ENCODE data around the gene HLF.

HLF gene

DNA sequence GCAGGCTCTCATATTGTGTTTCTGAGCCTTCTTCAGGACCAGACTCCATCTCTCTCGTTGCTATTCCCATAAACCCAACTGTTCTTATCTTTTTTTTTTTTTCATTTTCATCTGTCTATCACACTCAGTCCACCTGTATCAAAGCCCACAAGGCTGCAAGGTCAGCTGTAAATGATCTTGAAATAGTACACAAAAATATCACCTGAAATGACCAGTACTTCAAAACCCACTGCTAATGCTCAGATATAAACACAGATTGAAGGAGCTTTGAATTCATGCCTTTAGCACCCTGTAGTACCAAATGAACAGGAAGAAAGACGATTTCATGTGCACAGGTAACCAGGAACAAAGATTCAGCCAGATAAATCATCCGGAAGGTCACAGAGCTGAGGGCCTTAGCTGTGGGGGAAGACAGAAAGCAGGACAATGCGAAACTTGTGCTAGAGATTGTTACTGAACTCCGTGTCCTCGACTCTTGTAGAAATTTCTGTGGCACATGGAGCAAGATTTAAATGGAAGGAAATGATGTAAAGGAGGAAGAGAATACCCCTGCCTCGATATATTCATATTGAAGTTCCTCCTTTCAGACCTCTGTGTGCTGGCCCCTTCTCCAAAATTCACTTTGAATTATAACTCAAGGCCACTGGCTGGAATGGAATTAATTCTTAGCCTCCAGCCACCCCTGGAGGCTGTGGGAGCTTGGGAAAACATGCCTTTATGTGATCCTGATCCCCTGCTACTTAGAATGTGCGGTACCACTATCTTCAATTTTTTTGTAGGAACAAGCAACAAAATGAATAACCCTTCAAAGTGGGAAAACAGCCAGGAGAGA, 4.1 kb downstream of the HLF start:
- H3K4me3 ChIP-seq (ENCODE audit: low read depth, low read length), result no peak overlapping the region
- no peak for DNase-seq (ENCODE audit: low read depth)
- TF ChIP-seq, protein P1, sequence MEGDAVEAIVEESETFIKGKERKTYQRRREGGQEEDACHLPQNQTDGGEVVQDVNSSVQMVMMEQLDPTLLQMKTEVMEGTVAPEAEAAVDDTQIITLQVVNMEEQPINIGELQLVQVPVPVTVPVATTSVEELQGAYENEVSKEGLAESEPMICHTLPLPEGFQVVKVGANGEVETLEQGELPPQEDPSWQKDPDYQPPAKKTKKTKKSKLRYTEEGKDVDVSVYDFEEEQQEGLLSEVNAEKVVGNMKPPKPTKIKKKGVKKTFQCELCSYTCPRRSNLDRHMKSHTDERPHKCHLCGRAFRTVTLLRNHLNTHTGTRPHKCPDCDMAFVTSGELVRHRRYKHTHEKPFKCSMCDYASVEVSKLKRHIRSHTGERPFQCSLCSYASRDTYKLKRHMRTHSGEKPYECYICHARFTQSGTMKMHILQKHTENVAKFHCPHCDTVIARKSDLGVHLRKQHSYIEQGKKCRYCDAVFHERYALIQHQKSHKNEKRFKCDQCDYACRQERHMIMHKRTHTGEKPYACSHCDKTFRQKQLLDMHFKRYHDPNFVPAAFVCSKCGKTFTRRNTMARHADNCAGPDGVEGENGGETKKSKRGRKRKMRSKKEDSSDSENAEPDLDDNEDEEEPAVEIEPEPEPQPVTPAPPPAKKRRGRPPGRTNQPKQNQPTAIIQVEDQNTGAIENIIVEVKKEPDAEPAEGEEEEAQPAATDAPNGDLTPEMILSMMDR (IDR thresholded peaks at IDR 0.05; ENCODE audit: insufficient read depth, low read depth, low read length, missing control alignments), result no peak

DNA sequence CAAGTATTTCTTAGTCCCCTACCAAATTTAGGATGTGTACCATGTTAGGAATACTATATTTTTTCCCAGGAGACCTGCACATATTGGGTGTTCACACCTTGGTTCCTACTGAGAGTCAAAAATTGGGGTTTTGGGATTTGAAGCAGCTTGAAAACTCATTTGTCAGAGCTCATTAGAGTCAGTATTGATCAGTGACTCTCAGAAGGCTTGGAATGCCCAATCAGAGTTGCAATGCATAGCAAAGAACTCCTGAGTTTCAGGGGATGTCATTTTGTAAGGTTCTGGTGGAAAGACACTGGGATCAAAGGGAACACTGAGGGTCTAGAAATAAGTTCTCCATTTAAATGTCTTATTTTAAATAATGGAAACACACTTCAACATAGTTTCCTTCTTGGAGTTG, 5.1 kb downstream of the HLF start:
- DNase-seq (ENCODE audit: low read depth), result no peak
- no peak overlapping the region for H3K4me3 ChIP-seq (ENCODE audit: low read depth, low read length)
- TF ChIP-seq, protein P1 (IDR thresholded peaks at IDR 0.05; ENCODE audit: insufficient read depth, low read depth, low read length, missing control alignments), result no peak

DNA sequence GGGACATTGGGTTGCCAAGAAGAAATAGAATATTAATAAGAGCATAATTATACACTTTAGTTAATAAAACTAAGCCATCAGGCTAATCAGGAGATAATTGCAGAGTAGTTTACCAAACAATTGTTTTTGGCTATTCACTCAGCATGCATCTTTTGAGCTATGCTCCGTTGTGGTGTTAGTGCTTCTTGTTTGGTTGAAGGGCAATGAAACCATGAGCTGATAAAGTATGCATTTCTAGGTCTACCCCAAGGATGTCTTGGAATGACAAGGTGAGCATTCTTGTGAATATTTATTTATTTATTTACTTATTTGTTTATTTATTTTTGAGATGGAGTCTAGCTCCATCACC, 6.4 kb downstream of the HLF start:
- DNase-seq (ENCODE audit: low read depth), result no peak
- no peak overlapping the region for H3K4me3 ChIP-seq (ENCODE audit: low read depth, low read length)
- TF ChIP-seq, protein P1 (IDR thresholded peaks at IDR 0.05; ENCODE audit: insufficient read depth, low read depth, low read length, missing control alignments), result no peak

DNA sequence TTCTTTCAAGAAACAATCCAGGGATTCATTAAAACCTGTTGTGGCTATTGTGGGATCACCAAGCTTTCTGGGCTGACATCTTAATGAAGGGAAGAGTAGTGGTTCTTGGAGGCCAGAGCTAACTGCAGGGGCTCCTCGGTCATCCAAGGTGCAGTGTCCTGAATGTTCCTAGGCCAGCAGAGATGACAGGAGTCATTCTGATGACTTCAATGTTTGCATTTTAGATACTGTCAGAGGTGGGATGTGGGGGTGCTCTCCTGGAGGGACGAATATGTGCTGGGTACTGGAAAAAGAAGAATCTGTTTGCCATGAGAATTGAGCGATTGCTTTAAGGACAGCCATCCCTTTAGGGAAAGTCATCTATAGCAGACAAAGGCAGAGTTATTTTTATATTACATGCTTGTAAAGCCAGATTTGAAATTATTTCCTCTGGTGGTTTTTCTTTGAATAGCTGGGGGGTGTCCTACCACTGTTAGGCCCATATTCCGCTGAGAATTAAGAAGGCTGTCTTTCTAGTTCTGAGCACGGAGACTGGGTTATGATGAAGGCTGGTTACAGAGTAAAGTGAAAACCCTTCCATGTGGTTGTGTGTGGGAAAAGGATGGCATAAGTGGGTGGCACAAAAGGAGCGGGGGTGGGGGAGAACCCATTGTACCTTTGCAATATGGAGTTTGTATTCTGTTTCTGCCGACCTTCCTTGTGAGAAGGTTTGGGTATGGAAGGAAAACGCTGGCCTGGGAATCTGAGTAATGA, 7.4 kb downstream of the HLF start:
- no peak for DNase-seq (ENCODE audit: low read depth)
- H3K4me3 ChIP-seq (ENCODE audit: low read depth, low read length), result no peak overlapping the region
- TF ChIP-seq, protein P1 (IDR thresholded peaks at IDR 0.05; ENCODE audit: insufficient read depth, low read depth, low read length, missing control alignments), result no peak

DNA sequence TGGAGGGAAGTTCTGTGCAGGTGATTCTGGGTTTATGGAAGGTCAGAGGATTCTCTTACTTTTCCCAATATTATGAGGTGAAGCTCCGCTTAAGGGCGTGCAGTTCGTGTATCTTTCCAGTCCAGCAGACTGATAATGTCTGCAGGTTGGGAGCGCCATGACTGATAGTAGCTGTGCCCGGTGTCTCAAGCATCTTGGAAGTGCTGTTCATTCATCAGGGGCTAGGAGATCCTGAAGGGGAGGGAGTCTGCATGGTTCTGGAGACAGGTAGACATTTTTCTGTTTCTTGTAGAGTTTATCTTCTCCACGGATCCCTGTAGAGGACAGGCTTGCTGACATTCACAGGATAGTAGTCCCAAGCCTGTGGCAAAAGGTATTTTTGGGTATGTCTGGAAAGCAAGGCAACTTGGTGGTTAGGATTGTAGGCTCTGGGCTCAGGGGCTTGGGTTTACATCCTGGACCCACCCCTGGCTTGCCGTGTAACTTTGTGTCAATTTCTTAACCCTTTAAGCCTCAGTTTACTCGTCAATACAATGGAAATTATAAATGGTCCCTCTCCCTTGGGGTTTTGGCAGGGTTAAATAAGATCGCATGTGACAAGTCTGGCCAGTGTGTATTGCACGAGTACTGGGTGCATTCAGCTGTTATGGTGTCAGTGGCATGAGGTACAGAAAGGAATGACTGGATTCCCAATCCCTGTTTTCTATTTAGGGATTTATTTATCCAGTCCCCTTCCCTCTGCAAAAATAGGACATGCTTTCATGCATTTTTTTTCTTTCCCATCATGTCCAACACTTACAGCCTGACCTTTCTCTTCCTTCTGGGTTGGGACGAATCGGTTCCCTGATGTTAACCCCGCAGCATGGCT, 8.2 kb downstream of the HLF start:
- H3K4me3 ChIP-seq (ENCODE audit: low read depth, low read length), result no peak overlapping the region
- TF ChIP-seq, protein P1 (IDR thresholded peaks at IDR 0.05; ENCODE audit: insufficient read depth, low read depth, low read length, missing control alignments), result no peak
- DNase-seq (ENCODE audit: low read depth), result no peak

DNA sequence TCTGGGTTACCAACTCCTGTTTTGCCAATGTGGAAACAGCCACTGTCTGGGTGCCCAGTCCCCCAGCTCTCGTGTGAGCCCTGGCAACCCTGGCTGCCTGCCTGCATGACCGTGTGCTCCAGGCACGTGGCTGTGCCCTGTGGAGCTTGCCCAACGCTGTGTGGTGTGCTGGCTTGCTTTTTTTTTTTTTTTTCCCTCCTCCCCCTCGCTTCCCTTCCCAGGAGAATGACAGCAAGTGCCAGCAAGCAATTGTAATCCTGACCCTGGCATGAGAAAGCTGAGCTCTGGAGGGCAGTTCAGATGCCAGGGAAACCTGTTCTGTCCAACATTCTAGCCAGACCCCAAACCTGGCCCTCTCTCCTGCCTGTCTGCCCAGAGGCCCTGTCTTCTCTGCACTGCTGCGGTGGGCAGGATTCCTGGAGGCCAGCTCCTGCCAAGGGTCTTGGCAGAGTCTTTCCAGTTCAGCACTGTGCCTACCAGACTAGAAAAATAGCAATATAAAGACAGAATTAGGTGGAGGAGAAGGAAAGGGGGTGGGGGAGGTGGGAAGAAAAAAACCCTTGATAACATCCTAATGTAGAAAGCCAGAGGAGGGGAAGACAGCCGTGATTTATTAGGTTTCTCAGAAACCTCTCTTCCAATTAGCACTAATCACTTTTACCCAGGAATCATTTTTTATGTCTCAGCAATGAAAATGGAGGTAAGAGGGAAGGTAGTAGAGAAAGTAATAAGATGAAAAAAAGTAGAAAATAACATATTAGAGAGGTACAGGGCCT, 9.0 kb downstream of the HLF start:
- no peak overlapping the region for H3K4me3 ChIP-seq (ENCODE audit: low read depth, low read length)
- no peak for DNase-seq (ENCODE audit: low read depth)
- TF ChIP-seq, protein P1 (IDR thresholded peaks at IDR 0.05; ENCODE audit: insufficient read depth, low read depth, low read length, missing control alignments), result no peak
